HG03575 (cell line): ENCODE measurements around the gene HCK.
"Not testable (repeated sequence)": the region's sequence is repeated elsewhere in the genome, so short reads cannot be mapped to it uniquely, and the experiment has no call there.

Experiments
- ATAC-seq: cut with Tn5 transposase; IDR thresholded peaks from one replicate; pipeline ENCODE4 v1.9.1; 2021; ENCODE audit not compliant: unreplicated experiment, insufficient number of reproducible peaks, low FRiP score; ENCODE audit errors: extremely low read depth

The HCK gene

DNA sequence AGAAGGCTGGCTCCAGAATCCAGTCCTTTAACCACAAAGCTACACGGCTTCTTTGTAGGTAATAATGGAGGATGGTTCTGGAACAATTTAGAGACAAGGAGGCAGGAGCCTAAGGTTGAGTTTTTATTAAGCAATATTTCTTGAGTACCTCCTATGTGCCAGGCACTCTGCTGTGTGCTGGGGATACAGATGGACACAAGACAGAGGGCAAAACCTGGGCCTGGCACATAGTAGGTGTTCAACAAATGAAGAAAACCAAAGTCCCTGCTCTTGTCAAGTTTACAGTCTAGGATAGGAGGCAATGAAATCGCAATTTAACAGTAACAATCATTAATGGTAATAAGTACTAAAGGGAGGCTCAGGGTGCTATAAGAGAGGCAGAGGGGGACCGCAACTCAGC is 24.4 kb upstream of the HCK start:
- ATAC-seq: no peak

DNA sequence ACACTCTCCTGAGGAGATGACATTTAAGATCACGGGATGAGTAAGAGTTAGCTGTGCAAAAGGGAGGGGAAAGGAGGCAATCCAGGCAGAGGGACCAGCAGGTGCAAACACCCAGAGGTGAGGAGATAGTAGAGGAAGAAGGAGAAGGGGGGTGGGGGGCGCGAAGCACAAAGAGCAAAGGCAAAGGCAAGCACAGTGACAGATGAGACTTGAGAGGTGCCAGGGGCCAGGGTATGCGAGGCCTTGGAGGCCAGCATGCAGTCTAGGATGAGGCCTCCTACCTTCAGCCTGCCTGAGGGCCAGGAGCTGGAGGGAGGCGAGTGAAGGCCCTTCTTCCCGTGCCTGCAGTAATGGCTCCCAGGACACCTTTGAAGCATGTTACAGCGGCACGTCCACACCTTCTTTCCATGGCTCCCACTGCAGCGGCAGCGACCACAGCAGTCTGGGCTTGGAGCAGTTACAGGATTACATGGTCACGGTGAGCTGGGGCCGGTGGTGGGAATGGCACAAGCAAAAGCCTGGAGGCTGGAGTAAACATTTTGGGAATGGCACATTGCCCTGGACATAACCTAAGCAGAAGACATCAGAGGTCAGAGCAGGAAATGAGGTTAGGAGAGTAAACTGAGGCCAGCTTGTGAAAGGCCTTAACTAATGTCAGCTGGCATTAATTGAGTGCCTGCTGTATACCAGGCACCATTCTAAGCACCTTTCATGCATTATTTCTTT is 23.2 kb upstream of the HCK start:
- ATAC-seq: no peak

DNA sequence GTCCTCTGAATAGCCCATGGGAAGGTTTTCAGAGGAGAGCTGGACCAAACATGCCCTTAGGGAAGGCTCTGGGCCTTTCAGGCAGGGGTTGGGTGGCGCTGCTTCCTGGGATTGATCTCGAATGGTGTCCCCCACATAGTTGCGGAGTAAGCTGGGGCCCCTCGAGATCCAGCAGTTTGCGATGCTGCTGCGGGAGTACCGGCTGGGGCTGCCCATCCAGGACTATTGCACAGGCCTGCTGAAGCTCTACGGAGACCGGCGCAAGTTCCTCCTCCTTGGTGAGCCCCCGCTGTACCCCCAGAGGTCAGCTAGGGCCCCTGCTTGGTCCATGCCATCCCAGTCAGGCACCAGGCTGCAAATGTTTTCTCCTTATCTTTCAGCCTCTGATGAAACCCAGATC is 22.5 kb upstream of the HCK start:
- no peak for ATAC-seq

DNA sequence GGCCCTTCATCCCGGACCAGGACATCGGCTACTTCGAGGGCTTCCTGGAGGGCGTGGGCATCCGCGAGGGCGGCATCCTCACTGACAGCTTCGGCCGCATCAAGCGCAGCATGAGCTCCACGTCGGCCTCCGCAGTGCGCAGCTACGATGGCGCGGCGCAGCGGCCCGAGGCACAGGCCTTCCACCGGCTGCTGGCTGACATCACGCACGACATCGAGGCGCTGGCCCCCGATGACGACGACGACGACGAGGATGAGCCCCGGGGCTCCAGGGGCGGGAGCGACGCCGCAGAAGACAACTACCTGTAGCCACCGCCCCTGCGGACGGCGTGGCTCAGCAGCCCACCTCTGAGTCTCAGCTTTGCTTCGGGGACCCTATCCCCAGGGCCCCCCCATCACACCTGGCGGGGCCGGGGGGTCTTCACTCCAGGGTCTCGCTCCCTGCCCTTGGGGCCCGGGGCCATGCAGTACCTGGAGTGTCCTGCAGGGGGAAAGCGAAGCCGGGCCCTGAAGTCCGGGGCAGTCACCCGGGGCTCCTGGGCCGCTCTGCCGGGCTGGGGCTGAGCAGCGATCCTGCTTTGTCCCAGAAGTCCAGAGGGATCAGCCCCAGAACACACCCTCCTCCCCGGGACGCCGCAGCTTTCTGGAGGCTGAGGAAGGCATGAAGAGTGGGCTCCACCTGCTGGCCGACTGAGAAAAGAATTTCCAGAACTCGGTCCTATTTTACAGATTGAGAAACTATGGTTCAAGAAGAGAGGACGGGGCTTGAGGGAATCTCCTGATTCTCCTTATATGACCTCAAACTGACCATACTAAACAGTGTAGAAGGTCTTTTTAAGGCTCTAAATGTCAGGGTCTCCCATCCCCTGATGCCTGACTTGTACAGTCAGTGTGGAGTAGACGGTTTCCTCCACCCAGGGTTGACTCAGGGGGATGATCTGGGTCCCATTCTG is 20.8 kb upstream of the HCK start:
- no peak for ATAC-seq

DNA sequence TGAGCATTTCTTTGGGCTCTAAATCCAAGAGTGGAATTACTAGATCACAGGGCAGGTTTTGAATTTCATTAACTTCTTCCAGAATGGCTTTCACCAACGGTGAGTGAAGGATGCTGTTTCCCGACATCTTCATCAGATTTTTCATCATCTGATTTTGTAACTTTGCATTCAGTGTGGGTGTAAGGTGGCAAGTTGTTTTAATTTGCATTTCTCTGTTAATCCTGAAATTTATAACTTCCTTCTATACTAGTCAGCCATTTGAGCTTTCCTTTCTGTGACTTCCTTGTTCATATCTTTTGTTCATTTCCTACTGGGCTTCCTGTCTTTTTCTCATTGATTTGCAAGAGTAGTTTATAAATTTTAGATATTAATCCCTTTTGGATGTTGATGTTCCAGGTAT is 18.7 kb upstream of the HCK start:
- no peak for ATAC-seq

DNA sequence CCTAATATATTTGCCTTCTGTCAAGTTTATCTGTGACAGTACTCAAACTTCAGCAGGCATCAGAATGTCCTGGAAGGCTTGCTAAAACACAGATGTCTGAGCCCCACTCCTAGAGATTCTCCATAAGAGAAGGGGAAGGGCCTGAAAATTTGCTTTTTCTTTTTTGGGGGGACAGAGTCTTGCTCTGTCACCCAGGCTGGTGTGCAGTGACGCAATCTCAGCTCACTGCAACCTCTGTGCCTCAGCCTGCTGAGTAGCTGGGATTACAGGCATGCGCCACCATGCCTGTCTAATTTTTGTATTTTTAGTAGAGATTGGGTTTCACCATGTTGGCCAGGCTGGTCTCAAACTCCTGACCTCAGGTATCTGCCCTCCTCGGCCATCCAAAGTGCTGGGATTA is 18.3 kb upstream of the HCK start:
- not testable (repeated sequence) for ATAC-seq

DNA sequence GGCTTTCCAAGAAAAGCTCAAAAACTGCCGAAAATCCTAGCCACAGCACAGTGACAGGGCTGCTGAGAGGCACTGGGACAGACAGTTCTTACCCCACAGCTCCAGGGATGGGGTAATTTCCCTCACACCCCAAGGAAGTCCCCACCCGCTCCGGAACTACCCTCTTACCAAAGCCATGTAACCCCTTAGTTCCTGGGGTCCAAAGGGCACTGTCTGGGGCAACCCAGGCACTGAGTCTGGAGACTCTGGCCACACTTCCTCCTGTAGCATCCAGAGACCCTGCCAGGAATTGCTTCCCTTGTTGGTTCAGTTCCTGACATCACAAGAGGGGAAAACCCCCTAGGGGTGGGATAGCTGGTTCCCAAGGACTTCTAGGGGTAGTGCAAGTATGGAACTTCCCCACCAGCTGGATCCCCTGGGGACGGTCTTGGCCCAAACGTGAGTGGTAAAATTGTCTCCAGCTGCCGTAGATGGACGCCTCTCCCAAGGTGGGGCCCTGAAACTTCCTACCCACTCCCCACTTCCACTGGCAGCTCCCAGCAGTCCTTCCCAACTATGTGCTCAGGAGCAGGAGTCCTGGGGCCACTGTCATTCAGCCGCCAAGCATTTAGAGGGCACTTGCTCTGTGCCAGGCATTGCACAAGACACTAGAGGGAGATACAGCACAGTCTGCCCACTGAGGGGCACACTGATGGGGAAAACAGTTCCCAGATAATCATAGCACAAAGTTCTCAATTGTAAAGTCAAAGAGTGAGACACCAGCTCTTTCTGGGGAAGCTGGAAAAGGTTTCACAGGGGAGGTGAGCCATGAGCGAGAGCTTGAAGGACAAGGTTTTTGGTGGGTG is 17.2 kb upstream of the HCK start:
- no peak for ATAC-seq

DNA sequence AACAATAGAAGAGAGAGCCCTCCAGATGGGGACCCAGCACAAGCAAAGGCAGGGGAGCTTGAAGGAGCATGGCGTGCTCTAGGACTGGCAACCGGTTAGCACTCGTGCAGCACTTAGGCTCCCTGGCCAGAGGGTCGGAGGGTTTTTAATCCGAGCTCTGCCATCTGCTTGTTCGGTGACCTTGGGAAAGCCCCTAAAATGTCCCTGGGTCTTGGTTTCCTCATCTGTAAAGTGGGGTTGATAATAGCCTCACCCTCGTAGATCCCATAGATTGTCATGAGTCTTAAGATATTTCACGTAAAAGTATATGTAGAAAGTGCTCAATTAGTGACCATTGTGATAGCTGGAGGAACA is 16.6 kb upstream of the HCK start:
- no peak for ATAC-seq

DNA sequence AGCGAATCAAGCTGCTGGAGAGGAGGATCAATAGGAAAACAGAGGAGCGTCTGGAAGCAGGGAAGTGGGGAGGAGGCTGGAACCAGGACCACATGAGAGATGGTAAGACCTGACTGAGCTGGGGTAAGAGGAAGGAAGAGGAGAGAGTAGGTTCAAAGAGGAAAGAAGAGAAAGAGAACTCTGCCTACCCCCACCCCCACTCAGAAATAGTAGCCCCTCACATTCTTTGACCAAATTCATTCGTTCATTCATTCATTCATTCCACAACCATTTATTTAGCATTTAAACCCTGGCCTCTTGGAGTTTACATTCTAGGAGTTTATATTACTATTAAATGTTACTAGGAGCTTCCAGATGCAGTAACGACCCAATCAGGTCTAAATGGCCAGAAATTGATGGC is 15.8 kb upstream of the HCK start:
- ATAC-seq: no peak

DNA sequence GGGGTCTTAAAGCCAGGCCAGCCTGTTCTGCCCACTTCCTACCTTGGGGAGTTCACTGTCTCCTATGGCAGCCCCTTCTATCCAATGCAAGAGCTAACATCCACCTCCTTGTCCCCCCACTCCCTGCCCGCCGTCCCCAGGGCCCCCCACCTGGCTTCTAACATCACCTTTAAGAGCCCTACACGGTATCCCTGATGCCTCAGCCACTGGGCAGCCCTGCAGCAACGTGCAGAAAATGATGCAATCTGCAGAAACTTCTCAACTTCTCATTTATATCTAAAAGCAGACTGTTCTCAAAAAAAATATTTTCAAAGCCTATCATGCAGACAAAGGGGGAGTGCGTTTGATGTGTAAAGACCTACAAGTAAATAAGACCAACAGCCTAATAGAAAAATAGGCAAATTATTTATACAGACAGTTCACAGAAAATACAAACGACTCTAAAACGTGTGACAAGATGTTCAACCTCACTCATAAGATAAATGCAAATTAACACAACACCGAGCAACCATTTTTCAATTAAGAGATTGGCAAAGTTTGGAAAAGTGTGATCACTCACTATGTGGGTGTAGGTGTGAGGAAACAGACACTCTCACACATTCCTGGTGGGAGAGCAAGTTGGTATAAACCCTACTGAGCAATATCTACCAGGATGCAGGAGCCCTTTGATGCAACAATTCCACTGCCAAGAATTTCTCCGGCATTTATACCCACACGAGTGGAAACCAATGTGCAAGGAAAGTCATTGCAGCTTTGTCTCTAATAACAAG is 15.1 kb upstream of the HCK start:
- no peak for ATAC-seq

DNA sequence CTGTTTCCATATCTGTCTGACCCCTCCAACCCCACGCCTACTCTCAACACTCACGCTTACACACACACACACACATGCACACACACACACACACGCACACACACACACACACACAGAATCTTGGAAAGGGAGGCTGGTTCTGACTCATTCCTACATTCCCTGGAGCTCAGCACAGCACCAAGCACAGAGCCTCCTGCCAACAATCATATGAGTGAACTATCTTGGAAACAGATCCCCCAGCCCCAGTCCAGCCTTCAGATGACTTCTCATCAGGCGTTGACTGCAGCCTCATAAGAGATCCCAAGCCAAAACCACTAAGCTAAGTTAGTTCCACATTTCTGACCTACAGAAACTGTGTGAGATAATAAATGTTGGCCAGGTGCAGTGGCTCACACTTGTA is 14.1 kb upstream of the HCK start:
- no peak for ATAC-seq

DNA sequence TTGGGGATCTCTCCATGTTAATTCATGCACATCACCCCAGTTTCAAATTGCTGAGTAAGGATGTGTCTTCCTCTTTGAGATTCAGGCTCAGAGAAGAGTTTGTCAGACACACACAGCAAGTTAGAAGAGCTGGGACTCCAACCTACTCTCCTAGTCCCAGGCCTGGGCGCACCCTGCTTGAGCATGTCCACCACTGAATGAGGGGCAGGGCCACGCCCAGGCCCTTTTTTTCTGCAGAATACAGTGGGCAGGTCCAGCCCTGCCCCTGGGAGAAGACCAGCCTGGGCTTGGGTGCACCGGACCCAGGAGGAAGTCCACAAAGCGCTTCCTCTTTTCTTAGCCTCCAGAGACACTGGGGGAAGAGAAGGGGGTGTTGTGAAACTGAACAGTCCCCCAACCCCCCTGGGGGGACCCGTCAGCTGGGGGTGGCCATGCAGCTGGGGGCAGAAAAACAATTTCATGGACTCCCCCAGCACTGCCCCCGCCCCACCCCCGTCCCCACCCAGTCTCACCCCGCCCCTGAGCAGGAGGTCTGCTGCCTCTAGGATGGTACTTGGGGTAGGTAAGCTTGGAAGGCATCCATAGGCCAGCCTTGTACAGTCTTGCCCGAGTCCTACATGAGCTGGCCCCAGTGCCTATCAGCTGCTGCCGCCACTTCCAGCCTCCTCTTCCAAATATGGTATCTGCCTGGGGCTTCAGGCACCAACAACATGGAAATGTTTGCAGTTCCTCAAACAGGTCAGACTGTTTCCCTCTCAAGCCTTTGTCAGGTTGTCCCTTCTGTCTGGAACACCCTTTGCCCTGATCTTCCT is 11.7 kb upstream of the HCK start:
- ATAC-seq: no peak

DNA sequence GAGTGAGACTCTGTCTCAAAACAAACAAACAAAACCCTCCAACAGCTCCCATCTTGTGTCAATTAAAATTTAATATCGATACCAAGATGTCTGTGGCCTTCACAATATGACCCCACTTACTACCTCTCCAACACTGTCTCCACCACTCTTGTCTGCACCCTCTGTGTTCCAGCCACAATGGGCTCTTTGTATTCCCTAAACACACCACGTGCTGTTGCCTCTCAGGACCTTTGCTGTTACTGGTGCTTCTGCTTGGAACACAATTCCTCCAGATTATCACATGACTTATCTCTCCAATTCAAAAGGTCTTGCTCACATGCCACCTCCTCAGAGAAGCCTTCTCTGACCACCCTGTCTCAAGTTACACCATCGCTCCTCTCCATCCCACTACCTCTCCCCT is 6.0 kb upstream of the HCK start:
- ATAC-seq: no peak

DNA sequence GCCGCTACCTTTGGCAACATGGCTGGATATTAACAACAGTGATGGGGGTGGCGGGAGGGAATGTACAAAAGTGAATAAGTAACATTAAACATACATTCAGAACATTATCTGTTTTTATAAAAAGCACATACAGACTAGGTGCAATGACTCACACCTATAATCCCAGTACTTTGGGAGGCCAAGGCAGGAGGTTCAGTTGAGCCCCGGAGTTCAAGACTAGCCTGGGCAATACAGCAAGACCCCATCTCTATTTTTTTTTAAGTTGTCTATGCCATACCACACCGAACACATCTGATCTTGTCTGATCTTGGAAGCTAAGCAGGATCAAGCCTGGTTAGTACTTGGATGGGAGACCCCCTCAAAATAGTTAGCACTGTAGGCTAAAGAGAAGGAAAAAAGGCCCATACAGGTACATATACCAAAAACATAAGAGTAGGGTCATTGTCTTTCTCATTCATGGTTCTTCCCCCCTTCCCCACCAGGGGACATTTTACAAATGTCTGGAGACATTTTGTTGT is 1.7 kb upstream of the HCK start:
- no peak for ATAC-seq

DNA sequence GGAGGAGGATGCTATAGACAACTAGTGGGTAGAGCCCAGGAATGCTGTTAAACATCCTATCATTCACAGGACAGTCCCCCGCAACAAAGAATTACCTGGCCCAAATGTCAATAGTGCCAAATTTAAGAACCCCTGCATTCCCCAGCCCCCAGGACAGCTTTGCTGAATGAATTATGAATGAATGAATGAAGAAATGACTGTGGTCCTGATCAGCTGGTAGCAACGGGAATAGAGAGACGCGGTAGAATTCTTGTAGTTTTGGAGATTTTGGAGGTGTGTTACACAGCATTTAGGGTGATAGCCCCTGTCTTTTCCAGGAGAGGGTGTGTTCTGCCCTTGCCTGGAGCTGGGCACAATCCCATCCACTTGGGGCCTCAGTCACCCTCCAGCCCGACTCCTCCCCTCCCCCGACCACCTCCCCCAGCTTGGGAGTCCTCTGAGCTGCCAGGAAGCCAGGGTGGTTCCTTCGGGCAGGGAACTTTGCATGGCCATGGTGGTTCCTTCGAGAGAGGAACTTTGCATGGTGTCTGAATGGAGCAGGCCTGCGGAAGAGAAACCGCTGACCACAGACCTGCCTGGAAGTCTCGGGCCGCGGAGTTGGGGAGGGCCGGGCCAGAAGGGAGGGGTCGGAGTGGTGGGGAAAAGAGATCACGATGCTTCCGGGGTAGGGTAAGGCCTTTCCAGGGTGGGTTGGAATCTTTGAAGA is 1.0 kb upstream of the HCK start:
- ATAC-seq: no peak

DNA sequence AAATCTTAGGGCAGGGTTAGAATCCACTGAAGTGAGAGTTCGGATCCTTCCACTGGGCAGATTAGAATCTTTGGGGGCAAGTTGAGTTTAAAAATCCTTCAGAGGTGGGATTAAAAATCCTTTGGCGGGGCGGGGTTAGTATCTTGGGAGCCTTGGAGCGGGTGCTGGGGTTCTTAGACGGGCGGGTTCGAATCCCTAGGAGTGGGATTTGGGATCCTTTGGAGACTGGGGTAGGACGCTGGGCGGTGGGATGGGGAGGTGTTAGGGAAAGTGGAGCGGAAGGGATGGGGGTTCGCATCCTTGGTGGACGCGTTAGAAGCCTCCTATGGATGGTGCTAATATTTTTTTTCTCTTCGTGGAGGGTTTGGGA is 337 bp upstream of the HCK start:
- ATAC-seq: no peak

DNA sequence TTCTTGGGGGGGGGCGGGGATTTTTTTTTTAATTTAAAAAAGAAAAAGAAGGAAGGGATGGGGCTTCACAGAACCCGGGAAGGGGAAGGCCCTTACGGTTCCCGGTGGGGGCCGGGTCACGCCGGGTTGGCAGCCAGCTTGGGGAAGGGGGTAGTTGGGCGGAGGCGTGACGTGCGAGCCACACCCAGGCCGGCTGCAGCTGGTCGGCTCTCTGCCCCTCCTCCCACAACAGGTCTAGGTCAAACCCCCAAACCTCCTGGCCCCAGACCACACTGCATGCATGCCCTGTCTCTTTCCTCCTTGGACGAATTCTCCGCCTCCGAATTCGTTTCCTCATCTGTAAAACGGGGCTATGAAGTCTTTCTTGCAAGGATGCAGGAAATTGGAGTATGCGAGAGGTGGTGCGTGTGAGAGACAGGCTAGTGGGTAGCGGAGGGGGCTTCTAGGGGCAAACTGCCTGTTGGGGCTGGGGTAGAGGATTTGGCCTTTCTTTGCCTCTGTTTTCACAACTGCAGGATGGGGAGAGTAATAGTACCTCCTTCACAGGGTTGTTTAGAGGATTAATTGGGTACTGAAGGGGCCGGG is 828 bp downstream of the HCK start:
- ATAC-seq: no peak
